Choroid plexus epithelial cell (primary cell): ENCODE data around the gene CELA2B.

Source experiments
- DNase-seq: peaks from one replicate; pipeline ENCODE4 v3.0.0-alpha.2; 2010; ENCODE audit warnings: low read depth
- H3K4me3 ChIP-seq: 2 replicates; pipeline ENCODE4 v1.5.1; 2011; ENCODE audit warnings: low read depth, mild to moderate bottlenecking, control low read depth, low read length, moderate library complexity
- CTCF ChIP-seq: conservative IDR thresholded peaks from 2 replicates; pipeline ENCODE4 v1.5.1; 2011; ENCODE audit warnings: low read depth, mild to moderate bottlenecking, control low read depth, inconsistent platforms, low read length, moderate library complexity

The CELA2B gene

DNA sequence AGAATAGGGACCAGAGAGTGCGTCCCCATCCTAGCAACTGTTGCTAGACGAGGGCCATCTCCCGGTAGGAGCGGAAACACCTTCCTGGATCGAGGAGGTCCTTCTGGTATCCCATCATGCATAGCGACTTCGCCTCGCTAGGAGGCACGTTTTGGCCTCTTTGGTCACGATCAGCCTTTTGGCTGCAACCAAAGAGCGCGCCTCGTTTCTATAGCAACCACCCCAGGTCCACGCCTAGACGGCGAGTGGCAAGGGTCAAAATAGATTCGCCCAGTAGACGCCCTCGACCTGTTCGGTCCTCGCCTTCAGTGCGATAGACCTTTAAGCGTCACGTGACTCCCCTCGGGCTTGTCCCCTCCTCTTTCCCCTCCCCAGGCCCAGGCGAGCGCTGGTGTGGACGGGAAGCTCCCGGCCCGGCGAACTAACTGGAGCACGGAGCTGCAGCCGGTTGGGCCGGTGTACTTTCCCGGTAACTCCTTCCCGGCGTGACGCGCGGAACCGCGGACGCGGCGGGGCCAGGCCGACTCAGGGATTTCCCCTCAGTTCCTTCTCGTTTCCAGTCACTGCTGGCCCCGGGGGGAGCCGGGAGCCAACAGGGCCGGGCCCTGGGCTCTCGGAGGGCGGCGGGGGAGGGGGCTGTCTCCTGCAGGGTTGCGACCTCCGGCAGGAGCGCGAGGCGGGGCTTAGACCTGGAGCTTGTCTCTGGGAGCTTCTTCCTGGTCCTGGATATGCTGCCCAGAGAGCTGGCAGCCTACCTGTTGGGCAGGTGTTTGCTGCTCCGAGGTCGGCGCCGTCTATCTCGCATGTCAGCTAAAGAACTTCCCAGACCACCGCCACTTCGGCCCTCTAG lies 50.8 kb downstream of the CELA2B start, which contains the start of gene DNAJC16:
Gene DNAJC16, plus strand, starts transcription at position 359 of the 850 bp plus-strand sequence. CDS start 2,258 bp downstream, outside the sequence.
- peak within 1 kb of the TSS; percentile 74 for H3K4me3 ChIP-seq
- peak; percentile 100 for DNase-seq
- TF ChIP-seq CTCF = peak; percentile 37

DNA sequence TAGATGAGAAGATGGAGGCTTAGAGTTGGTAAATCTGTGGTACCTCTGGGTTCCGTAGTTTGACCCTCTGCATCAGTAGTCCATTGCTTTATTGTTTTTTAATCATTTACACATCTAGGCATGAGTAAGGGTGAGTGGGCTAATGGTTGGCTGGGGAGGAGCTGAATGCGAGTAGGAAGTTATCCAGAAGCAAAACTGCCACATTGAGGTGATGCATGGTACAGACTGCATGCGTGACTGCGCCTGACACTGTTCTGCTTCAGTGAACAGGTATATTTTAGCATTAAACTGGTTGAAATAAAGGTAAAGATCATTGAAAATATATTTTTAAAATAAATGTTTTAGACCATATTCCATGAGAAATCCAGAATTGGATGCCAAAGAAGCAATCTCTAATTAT lies 55.1 kb downstream of the CELA2B start:
- H3K4me3 ChIP-seq = no peak overlapping the region
- no peak for TF ChIP-seq CTCF
- DNase-seq = no peak

DNA sequence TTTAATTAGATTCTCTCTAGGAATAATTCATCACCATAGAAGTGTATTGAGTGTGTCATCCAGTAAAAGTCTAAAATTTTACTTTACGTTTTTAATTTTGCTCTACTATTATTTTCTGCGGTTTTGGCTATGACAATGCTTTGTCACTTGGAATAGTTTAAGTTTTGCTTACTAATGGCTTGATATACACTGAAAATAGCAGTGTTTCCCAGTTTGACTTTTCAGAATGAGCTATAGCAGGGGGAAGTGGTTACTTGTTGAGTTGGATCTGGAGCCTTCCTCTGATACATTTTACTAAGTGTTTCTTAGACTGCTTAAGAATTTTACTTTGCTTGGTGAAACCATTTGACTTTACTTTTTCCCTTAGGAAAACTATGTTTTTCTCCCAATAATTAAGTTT lies 55.8 kb downstream of the CELA2B start:
- no peak for TF ChIP-seq CTCF
- no peak overlapping the region for H3K4me3 ChIP-seq
- DNase-seq = no peak

DNA sequence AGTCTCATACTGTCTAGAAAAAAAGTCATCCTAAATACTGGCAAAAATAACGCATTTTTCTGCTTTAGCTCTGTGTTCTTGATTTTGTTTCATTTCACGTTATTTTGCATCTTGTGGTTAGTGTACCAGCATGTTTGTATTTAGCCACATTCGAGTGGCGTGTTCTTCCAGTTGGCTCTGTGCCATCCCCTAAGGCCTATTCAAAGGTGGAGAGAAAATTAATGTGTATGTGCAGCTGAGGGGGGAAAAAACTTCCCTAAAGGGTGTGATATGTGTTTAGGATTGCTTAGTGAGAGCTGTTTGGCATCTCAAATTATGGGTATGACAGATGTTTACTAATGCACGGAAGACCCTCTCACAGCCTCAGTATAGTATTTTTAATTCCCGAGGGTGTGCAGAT lies 62.9 kb downstream of the CELA2B start:
- peak; percentile 8 for DNase-seq
- no peak overlapping the region for H3K4me3 ChIP-seq
- no peak for TF ChIP-seq CTCF

DNA sequence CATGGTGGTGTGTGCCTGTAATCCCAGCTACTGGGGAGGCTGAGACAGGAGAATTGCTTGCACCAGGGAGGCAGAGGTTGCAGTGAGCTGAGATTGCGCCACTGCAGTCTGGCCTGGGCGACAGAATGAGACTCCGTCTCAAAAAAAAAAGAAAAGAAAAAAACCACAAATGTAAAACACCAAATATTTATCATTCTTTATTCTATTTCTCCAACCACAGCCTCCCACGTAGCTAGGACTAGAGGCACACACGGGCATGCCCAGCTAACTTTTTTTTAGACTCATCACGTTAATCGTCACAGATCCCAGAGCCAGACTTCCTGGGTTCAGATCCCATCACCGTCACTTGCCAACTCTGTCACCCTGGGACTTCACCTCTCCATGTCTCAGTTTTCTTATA lies 64.3 kb downstream of the CELA2B start:
- TF ChIP-seq CTCF = no peak
- H3K4me3 ChIP-seq = no peak overlapping the region
- peak; percentile 83 for DNase-seq
